NCI-H748 (cell line): ENCODE data around the gene ZNF205.

Experiments used
- DNase-seq: peaks from one replicate; lab custom pipeline; 2025; ENCODE audit not compliant: unreplicated experiment; lab: John Stamatoyannopoulos, UW

Gene ZNF205

GRCh38 chr16:3101018-3101840 lies 11.2 kb upstream of the ZNF205 start:
- DNase-seq = peak; percentile 18

- no peak for DNase-seq
Measured at GRCh38 chr16:3101841-3102470, 10.4 kb upstream of the ZNF205 start.

- DNase-seq = peak; percentile 92
Measured at GRCh38 chr16:3106205-3106928, 6.0 kb upstream of the ZNF205 start.

- no peak for DNase-seq
Measured at GRCh38 chr16:3112881-3113574, 642 bp downstream of the ZNF205 start.

- DNase-seq = no peak
Measured at GRCh38 chr16:3113765-3114479, 1.5 kb downstream of the ZNF205 start.

- DNase-seq = no peak
Measured at GRCh38 chr16:3115003-3115402, 2.6 kb downstream of the ZNF205 start.

GRCh38 chr16:3115561-3115960 lies 3.2 kb downstream of the ZNF205 start:
- DNase-seq = no peak

- no peak for DNase-seq
Measured at GRCh38 chr16:3118204-3118790, 5.9 kb downstream of the ZNF205 start.

- DNase-seq = no peak
Measured at GRCh38 chr16:3118846-3119245, 6.5 kb downstream of the ZNF205 start.

GRCh38 chr16:3119286-3119685 lies 6.9 kb downstream of the ZNF205 start:
- no peak for DNase-seq

- DNase-seq = no peak
Measured at GRCh38 chr16:3119701-3120408, 7.5 kb downstream of the ZNF205 start.

GRCh38 chr16:3120435-3120834 lies 8.0 kb downstream of the ZNF205 start:
- no peak for DNase-seq

- no peak for DNase-seq
Measured at GRCh38 chr16:3121851-3122467, 9.6 kb downstream of the ZNF205 start.

GRCh38 chr16:3122926-3123570 lies 10.7 kb downstream of the ZNF205 start:
- DNase-seq = no peak

- peak; percentile 94 for DNase-seq
Measured at GRCh38 chr16:3123986-3124886, 11.8 kb downstream of the ZNF205 start.

GRCh38 chr16:3127745-3128144 lies 15.4 kb downstream of the ZNF205 start:
- peak; percentile 69 for DNase-seq
